PC-3 (cell line): ENCODE results near the gene SYT11. TPM values are rescaled to one million over a fixed set of nuclear protein-coding genes. Genes with fewer than 3 reads are reported as not detected.
A peak's percentile ranks its signal among the peaks of the same experiment; 100 is the strongest.

ENCODE experiments used
- ATAC-seq: fragments of 200-7000 bp; cut with Tn5 transposase; 2 replicates; pipeline ENCODE4 v1.9.1; 2020; ENCODE audit warnings: mild to moderate bottlenecking, moderate library complexity
- BruUV-seq: library from RNA; stranded (reverse); fragments of 400-500 nt; replicated peaks from 2 replicates; lab custom pipeline; 2021; lab: Mats Ljungman, UMichigan
- CTCF ChIA-PET: fragments of 300-600 bp; sonication (Branson Sonifier 250); formaldehyde crosslinking; loops from one replicate; lab custom pipeline; 2022; ENCODE audit warnings: antibody characterized with exemption; lab: Charles Lee
- POLR2A ChIA-PET: fragments of 300-600 bp; sonication (Branson Sonifier 250); formaldehyde crosslinking; loops from one replicate; lab custom pipeline; 2022; ENCODE audit warnings: antibody characterized with exemption; ENCODE audit not compliant: unreplicated experiment; lab: Charles Lee
- DNase-seq: peaks from one replicate; pipeline ENCODE4 v3.0.0-alpha.2; 2015
- H2AFZ ChIP-seq: fragments of 300-600 bp; sonication (generic); 2 replicates; pipeline ENCODE4 v1.6.0; 2016; ENCODE audit warnings: antibody characterized with exemption, low read length
- H3F3A ChIP-seq: fragments of 300-600 bp; sonication (generic); one replicate; pipeline ENCODE4 v1.6.0; 2017; ENCODE audit warnings: antibody characterized with exemption, low read length, control low read depth, mild to moderate bottlenecking; ENCODE audit not compliant: unreplicated experiment
- H3K27ac ChIP-seq: fragments of 300-600 bp; sonication (generic); 2 replicates; pipeline ENCODE4 v1.5.1; 2016; ENCODE audit warnings: mild to moderate bottlenecking, low read length
- H3K27me3 ChIP-seq: fragments of 300-600 bp; sonication (generic); 2 replicates; pipeline ENCODE4 v1.6.1; 2016; ENCODE audit warnings: low read length, mixed read lengths
- H3K36me3 ChIP-seq: fragments of 300-600 bp; sonication (generic); 2 replicates; pipeline ENCODE4 v1.6.1; 2016; ENCODE audit warnings: low read depth, mixed run types, low read length, mixed read lengths
- H3K4me1 ChIP-seq: fragments of 300-600 bp; sonication (generic); 2 replicates; pipeline ENCODE4 v1.5.1; 2016; ENCODE audit warnings: low read length; ENCODE audit not compliant: insufficient read depth
- H3K4me2 ChIP-seq: fragments of 300-600 bp; sonication (generic); 2 replicates; pipeline ENCODE4 v1.6.0; 2016; ENCODE audit warnings: low read length
- H3K4me3 ChIP-seq: fragments of 300-600 bp; sonication (generic); 2 replicates; pipeline ENCODE4 v1.5.1; 2016; ENCODE audit warnings: mild to moderate bottlenecking, low read length, mixed read lengths
- H3K79me2 ChIP-seq: fragments of 300-600 bp; sonication (generic); 2 replicates; pipeline ENCODE4 v1.6.1; 2017; ENCODE audit warnings: low read length, mixed read lengths
- H3K9ac ChIP-seq: fragments of 300-600 bp; sonication (generic); 2 replicates; pipeline ENCODE4 v1.6.0; 2016; ENCODE audit warnings: mild to moderate bottlenecking, low read length
- H3K9me2 ChIP-seq: fragments of 300-600 bp; sonication (generic); replicated peaks from 2 replicates; pipeline ENCODE4 v1.6.1; 2016; ENCODE audit warnings: mixed run types, low read length, mixed read lengths
- H3K9me3 ChIP-seq: fragments of 300-600 bp; sonication (generic); 2 replicates; pipeline ENCODE4 v1.6.1; 2016; ENCODE audit warnings: low read length, mixed read lengths
- H4K20me1 ChIP-seq: fragments of 300-600 bp; sonication (generic); 2 replicates; pipeline ENCODE4 v1.6.1; 2016; ENCODE audit warnings: low read length, mixed read lengths
- EZH2 ChIP-seq: fragments of 300-600 bp; sonication (generic); IDR thresholded peaks from one replicate; pipeline ENCODE4 v1.6.1; 2017; ENCODE audit warnings: antibody characterized with exemption, mild to moderate bottlenecking, low read length; ENCODE audit not compliant: unreplicated experiment
- EZH2phosphoT487 ChIP-seq: fragments of 300-600 bp; sonication (generic); IDR thresholded peaks from 2 replicates; pipeline ENCODE4 v1.6.1; 2018; ENCODE audit warnings: mild to moderate bottlenecking, antibody characterized with exemption, low read length, borderline replicate concordance
- intact Hi-C: fragments of 100-400 bp; cut with micrococcal nuclease; formaldehyde crosslinking; loops from 2 replicates; pipeline ENCODE4 v1.9.0; 2023
- total RNA-seq: library from RNA; depleted of rRNA; stranded (reverse); fragments of >200 nt; gene quantifications from 2 replicates; pipeline ENCODE4 v1.2.3, GENCODE V29; 2014
- TF ChIP-seq, protein P1 (sequence below): fragments of 300-600 bp; sonication (generic); conservative IDR thresholded peaks from 2 replicates; pipeline ENCODE4 v1.5.1; 2017; ENCODE audit warnings: antibody characterized with exemption, low read depth, mild to moderate bottlenecking, low read length

Gene SYT11
- total RNA-seq, 1 experiment from 2014 or later, result 0.44 TPM

DNA sequence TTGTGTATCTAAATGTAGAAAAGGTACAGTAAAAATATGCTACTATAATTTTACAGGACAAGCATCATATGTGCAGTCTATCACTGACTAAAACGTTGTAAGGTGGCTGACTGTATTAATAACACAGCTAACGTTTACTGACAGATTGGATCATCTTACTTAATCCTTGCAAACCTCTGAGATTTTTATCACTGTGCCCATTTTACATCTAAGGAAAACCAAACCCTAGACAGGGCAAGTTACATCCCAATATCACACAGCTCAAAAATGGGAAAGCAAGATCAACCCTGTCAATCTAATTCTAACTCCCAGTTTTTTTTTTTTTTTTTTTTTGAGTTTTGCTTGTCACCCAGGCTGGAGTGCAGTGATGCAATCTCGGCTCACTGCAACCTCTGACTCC lies 59.3 kb downstream of the SYT11 start:
- Histone ChIP-seq H3K4me1 (peaks cover 5% of the 10 kb centered on the region; the same call in 1 of the 2 replicates), H4K20me1 (peaks cover 33% of the 10 kb centered on the region; the same call in 1 of the 2 replicates), H3F3A (peaks cover 29% of the 10 kb centered on the region), H3K9ac (no peak overlapping the region), H3K9me2 (no peaks in the 10 kb centered on the region), H3K27ac (no peak overlapping the region), H3K9me3 (no peaks in the 10 kb centered on the region), H3K27me3 (no peaks in the 10 kb centered on the region), H2AFZ (no peak overlapping the region), H3K4me2 (no peak overlapping the region), H3K4me3 (no peak overlapping the region), H3K79me2 (peaks cover 38% of the 10 kb centered on the region), H3K36me3 (peaks cover 87% of the 10 kb centered on the region)
- no TSS peak for BruUV-seq
- DNase-seq, result no peak
- TF ChIP-seq EZH2 (no peak), EZH2phosphoT487 (no peak)
- TF ChIP-seq, protein P1, sequence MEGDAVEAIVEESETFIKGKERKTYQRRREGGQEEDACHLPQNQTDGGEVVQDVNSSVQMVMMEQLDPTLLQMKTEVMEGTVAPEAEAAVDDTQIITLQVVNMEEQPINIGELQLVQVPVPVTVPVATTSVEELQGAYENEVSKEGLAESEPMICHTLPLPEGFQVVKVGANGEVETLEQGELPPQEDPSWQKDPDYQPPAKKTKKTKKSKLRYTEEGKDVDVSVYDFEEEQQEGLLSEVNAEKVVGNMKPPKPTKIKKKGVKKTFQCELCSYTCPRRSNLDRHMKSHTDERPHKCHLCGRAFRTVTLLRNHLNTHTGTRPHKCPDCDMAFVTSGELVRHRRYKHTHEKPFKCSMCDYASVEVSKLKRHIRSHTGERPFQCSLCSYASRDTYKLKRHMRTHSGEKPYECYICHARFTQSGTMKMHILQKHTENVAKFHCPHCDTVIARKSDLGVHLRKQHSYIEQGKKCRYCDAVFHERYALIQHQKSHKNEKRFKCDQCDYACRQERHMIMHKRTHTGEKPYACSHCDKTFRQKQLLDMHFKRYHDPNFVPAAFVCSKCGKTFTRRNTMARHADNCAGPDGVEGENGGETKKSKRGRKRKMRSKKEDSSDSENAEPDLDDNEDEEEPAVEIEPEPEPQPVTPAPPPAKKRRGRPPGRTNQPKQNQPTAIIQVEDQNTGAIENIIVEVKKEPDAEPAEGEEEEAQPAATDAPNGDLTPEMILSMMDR, result no peak
- intact Hi-C loops, result no loop called here
- CTCF ChIA-PET, result no interaction called here
- no peak for ATAC-seq
- POLR2A ChIA-PET, result interaction anchor here (0.6 kb wide), 1 partner anchor 12 kb away, joined by 16 read pairs; no protein-coding TSS in a partner anchor

DNA sequence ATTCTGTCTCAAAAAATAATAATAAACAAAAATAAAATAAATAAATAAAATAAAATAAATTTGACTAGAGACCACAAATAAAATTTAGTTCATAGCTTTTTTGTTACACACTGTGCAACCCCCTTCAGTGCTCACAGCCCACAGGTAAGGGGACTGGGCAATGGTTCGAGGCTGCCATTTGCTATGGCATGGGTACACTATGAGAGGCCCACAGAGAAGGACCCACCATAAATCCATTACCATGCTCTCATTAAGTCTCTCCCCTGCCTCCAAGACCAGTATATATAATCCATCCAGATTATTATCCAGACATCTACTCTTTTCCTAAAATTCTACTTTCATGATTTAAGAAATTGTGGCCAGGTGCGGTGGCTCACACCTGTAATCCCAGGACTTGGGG lies 60.4 kb downstream of the SYT11 start:
- no peaks in the 10 kb centered on the region for H3K9me3 ChIP-seq
- peaks cover 22% of the 10 kb centered on the region for H3F3A ChIP-seq
- no peak overlapping the region for H3K9ac ChIP-seq
- H3K4me2 ChIP-seq, result no peak overlapping the region
- ChIA-PET POLR2A (interaction anchor here (0.6 kb wide), 1 partner anchor 188 kb away, joined by 7 read pairs; no protein-coding TSS in a partner anchor), CTCF (no interaction called here)
- peaks cover 38% of the 10 kb centered on the region for H3K79me2 ChIP-seq
- DNase-seq, result no peak
- H3K27me3 ChIP-seq, result no peaks in the 10 kb centered on the region
- H3K36me3 ChIP-seq, result peaks cover 82% of the 10 kb centered on the region
- no peak overlapping the region for H3K4me3 ChIP-seq
- no peak overlapping the region for H2AFZ ChIP-seq
- intact Hi-C loops, result no loop called here
- TF ChIP-seq EZH2phosphoT487 (no peak), EZH2 (no peak)
- TF ChIP-seq, protein P1, result no peak
- no TSS peak for BruUV-seq
- H4K20me1 ChIP-seq, result peaks cover 33% of the 10 kb centered on the region; the same call in 1 of the 2 replicates
- no peaks in the 10 kb centered on the region for H3K9me2 ChIP-seq
- H3K27ac ChIP-seq, result no peak overlapping the region
- peaks cover 5% of the 10 kb centered on the region; the same call in 1 of the 2 replicates for H3K4me1 ChIP-seq
- ATAC-seq, result no peak

DNA sequence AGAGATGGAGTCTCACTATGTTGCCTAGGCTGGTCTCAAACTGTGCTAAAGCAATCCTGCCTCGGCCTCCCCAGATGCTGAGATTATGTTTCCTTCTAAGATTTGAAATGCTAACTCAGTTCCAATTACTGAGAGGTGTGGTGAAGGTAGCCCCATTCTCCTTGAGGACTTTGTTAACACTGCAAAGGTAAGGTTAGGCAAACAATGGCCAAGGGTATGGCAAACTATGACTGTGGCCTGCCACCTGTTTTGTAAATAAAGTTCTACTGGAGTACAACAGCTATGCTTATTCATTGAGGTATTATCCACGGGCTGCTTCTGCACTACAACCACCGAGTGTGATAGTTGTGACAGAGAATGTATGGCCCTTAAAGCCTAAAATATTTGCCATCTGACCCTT lies 61.4 kb downstream of the SYT11 start:
- ChIA-PET POLR2A (no interaction called here), CTCF (no interaction called here)
- Histone ChIP-seq H3K9me3 (no peaks in the 10 kb centered on the region), H3K4me3 (no peak overlapping the region), H3K9ac (no peak overlapping the region), H3K27me3 (no peaks in the 10 kb centered on the region), H3K79me2 (peaks cover 41% of the 10 kb centered on the region), H2AFZ (no peak overlapping the region), H3K4me2 (no peak overlapping the region), H3K9me2 (no peaks in the 10 kb centered on the region), H3K27ac (no peak overlapping the region), H3F3A (peaks cover 21% of the 10 kb centered on the region), H3K36me3 (peaks cover 81% of the 10 kb centered on the region), H4K20me1 (peaks cover 33% of the 10 kb centered on the region), H3K4me1 (peaks cover 5% of the 10 kb centered on the region; the same call in 1 of the 2 replicates)
- TF ChIP-seq EZH2 (no peak), EZH2phosphoT487 (no peak)
- TF ChIP-seq, protein P1, result no peak
- no peak for ATAC-seq
- TSS peak; percentile 4 for BruUV-seq
- DNase-seq, result no peak
- intact Hi-C loops, result no loop called here
